K562 (cell line): Measurements from ENCODE around the gene TMEM114. TPM values are rescaled to one million over a fixed set of nuclear protein-coding genes. Genes with fewer than 3 reads are reported as not detected.

Source experiments
- ATAC-seq: fragments of 200-7000 bp; cut with Tn5 transposase; 3 replicates; pipeline ENCODE4 v1.9.1; 2020; ENCODE audit warnings: moderate library complexity
- BruUV-seq: library from RNA; stranded (reverse); fragments of 400-500 nt; replicated peaks from 2 replicates; lab custom pipeline; 2021; lab: Mats Ljungman, UMichigan
- CTCF ChIA-PET: fragments of 300-600 bp; formaldehyde crosslinking; extraction: SDS; loops from one replicate; lab custom pipeline; 2021; ENCODE audit warnings: low intra/inter-chr PET ratio; lab: Yijun Ruan, JAX
- POLR2A ChIA-PET: fragments of 300-600, 350-650 bp; sonication (Branson Sonifier 250); formaldehyde crosslinking; extraction: SDS; loops from one replicate; lab custom pipeline; 2021; ENCODE audit warnings: antibody characterized with exemption, inconsistent platforms; lab: Yijun Ruan, JAX
- DNase-seq, 4 experiments: peaks; one replicate each; pipeline versions ENCODE4 v3.0.0 to v3.0.0-alpha.2; 2011 to 2018; ENCODE audit warnings: low spot score in 3 of 4, mixed read lengths in 3 of 4; ENCODE audit errors: extremely low read depth in 1 of 4
- FAIRE-seq: peaks from 2 replicates; lab custom pipeline; 2011; peaks lifted over from hg19 to GRCh38; lab: Jason Lieb, UNC
- H2AFZ ChIP-seq: 2 replicates; pipeline ENCODE4 v1.6.0; 2011; ENCODE audit warnings: low read depth, low read length, control low read depth, inconsistent platforms
- H3K27ac ChIP-seq: fragments of 200-600 bp; 3 replicates; pipeline ENCODE4 v1.8.0; 2011; ENCODE audit warnings: low read depth, mild to moderate bottlenecking, control low read depth, inconsistent platforms, low read length, moderate library complexity, mixed read lengths; ENCODE audit errors: extremely low read depth
- H3K27me3 ChIP-seq, 2 experiments: fragments of 300-600 bp in 1 of 2; 2 replicates in 1 of 2; 3 replicates in 1 of 2; pipeline versions ENCODE4 v1.6.0 to v1.8.0; 2011; ENCODE audit warnings: inconsistent platforms in 2 of 2, low read length in 2 of 2, mild to moderate bottlenecking in 1 of 2, mixed read lengths in 1 of 2, moderate library complexity in 1 of 2; ENCODE audit not compliant: control insufficient read depth in 2 of 2, insufficient read depth in 2 of 2
- H3K36me3 ChIP-seq: fragments of 300-600 bp; 3 replicates; pipeline ENCODE4 v1.8.0; 2011; ENCODE audit warnings: mild to moderate bottlenecking, low read length, inconsistent platforms; ENCODE audit not compliant: control insufficient read depth, insufficient read depth
- H3K4me1 ChIP-seq, 2 experiments: fragments of 200-600 bp in 1 of 2; replicated peaks in 1 of 2; 2 replicates in 1 of 2; 3 replicates in 1 of 2; pipeline versions ENCODE4 v1.5.1 to v1.8.0; 2011; ENCODE audit warnings: inconsistent platforms in 2 of 2, low read length in 2 of 2, mild to moderate bottlenecking in 1 of 2, mixed read lengths in 1 of 2, moderate library complexity in 1 of 2; ENCODE audit not compliant: control insufficient read depth in 2 of 2, insufficient read depth in 2 of 2
- H3K4me2 ChIP-seq: 2 replicates; pipeline ENCODE4 v1.6.1; 2011; ENCODE audit warnings: low read length, control low read depth, inconsistent platforms, mixed read lengths; ENCODE audit not compliant: insufficient read depth
- H3K4me3 ChIP-seq: fragments of 200-600 bp; sonication (generic), shearing (Covaris generic); 2 replicates; pipeline ENCODE4 v1.5.1; 2016; ENCODE audit warnings: control low read depth, inconsistent platforms
- H3K79me2 ChIP-seq: fragments of 200-600 bp; 3 replicates; pipeline ENCODE4 v1.8.0; 2011; ENCODE audit warnings: low read length, inconsistent platforms; ENCODE audit not compliant: control insufficient read depth, insufficient read depth
- H3K9ac ChIP-seq, 2 experiments: 2 replicates each; pipeline versions ENCODE4 v1.6.0 to v1.6.1; 2011; ENCODE audit warnings: low read depth in 2 of 2, low read length in 2 of 2, control low read depth in 1 of 2, inconsistent platforms in 1 of 2, mild to moderate bottlenecking in 1 of 2, mixed read lengths in 1 of 2; ENCODE audit not compliant: insufficient read depth in 1 of 2
- H3K9me1 ChIP-seq: one replicate; pipeline ENCODE4 v1.6.0; 2011; ENCODE audit warnings: inconsistent platforms, mild to moderate bottlenecking, low read length, moderate library complexity; ENCODE audit not compliant: control insufficient read depth, insufficient read depth
- H3K9me3 ChIP-seq: replicated peaks from 2 replicates; pipeline ENCODE4 v1.5.1; 2011; ENCODE audit warnings: low read depth, low read length, inconsistent platforms; ENCODE audit not compliant: control insufficient read depth, insufficient read depth
- H4K20me1 ChIP-seq: replicated peaks from 2 replicates; pipeline ENCODE4 v1.6.1; 2011; ENCODE audit warnings: low read length, inconsistent platforms, mixed read lengths; ENCODE audit not compliant: control insufficient read depth, insufficient read depth
- CBX1 ChIP-seq: sonication (generic); IDR thresholded peaks from 2 replicates; pipeline ENCODE4 v1.6.1; 2016; ENCODE audit warnings: antibody characterized with exemption, low read depth, mild to moderate bottlenecking
- ESRRB ChIP-seq: fragments of 250-450 bp; sonication (Bioruptor Pico); IDR thresholded peaks from 2 replicates; pipeline ENCODE4 v1.5.0; 2020; ENCODE audit warnings: mild to moderate bottlenecking, moderate library complexity, borderline replicate concordance
- FOXK1 ChIP-seq: sonication (generic); formaldehyde crosslinking; IDR thresholded peaks from 2 replicates; pipeline ENCODE4 v1.8.0; 2022; ENCODE audit warnings: missing genetic modification reagents, mild to moderate bottlenecking, borderline replicate concordance
- HSF4 ChIP-seq: fragments of 250-450 bp; sonication (Bioruptor Pico); IDR thresholded peaks from 2 replicates; pipeline ENCODE4 v2.1.2; 2022; ENCODE audit warnings: mild to moderate bottlenecking, moderate library complexity, borderline replicate concordance
- RBM22 ChIP-seq: fragments of 200-400 bp; formaldehyde crosslinking; IDR thresholded peaks from 2 replicates; pipeline ENCODE4 v1.6.1; 2018; ENCODE audit warnings: low read length, low read depth; ENCODE audit not compliant: poor library complexity, severe bottlenecking
- SUPT5H ChIP-seq: fragments of 450-650 bp; IDR thresholded peaks from 2 replicates; pipeline ENCODE4 v1.6.1; 2016
- TCF7L2 ChIP-seq: fragments of 150-350 bp; IDR thresholded peaks from 2 replicates; pipeline ENCODE4 v1.6.1; 2016; ENCODE audit warnings: low read depth, mild to moderate bottlenecking, low read length, moderate library complexity
- TGIF2 ChIP-seq: sonication (generic); formaldehyde crosslinking; IDR thresholded peaks from 2 replicates; pipeline ENCODE4 v1.8.1; 2022; ENCODE audit warnings: mild to moderate bottlenecking, missing genetic modification reagents, moderate library complexity
- ZBTB7A ChIP-seq: IDR thresholded peaks from 2 replicates; pipeline ENCODE4 v1.6.1; 2011; ENCODE audit warnings: low read depth, mild to moderate bottlenecking, low read length, moderate library complexity, borderline replicate concordance; ENCODE audit not compliant: control insufficient read depth
- ZNF121 ChIP-seq: sonication (generic); formaldehyde crosslinking; conservative IDR thresholded peaks from 2 replicates; pipeline ENCODE4 v1.8.0; 2022; ENCODE audit warnings: missing genetic modification reagents
- ZNF668 ChIP-seq: fragments of 250-450 bp; sonication (Bioruptor Pico); IDR thresholded peaks from 2 replicates; pipeline ENCODE4 v1.8.0; 2022; ENCODE audit warnings: mild to moderate bottlenecking, inconsistent platforms
- WGBS: fragments of 100-300 bp; shearing (Covaris generic); methylation state at CpG from one replicate; pipeline ENCODE4 v1.1.6; 2016; ENCODE audit warnings: low coverage, mixed read lengths; ENCODE audit not compliant: insufficient coverage; ENCODE audit errors: missing lambda C conversion rate; 5-methylcytosine and 5-hydroxymethylcytosine counted together
- in situ Hi-C: fragments of 300-500 bp; cut with MboI; formaldehyde crosslinking; loops from 4 replicates; pipeline ENCODE4 v1.15.0; 2018; ENCODE audit warnings: inconsistent platforms, mixed read lengths
- intact Hi-C: fragments of 100-400 bp; cut with micrococcal nuclease; formaldehyde crosslinking; loops from 2 replicates; pipeline ENCODE4 v1.14.2; 2022
- polyA plus RNA-seq, 8 experiments: library from polyadenylated mRNA; depleted of rRNA in 4 of 8; stranded (reverse) in 5 of 8; unstranded in 3 of 8; fragments of >200 nt; fragmentation: Nextera tagmentation in 2 of 8; fragmentation: Illumina TruSeq in 1 of 8; extraction: Ambion mirVana in 2 of 8; extraction: Trizol in 1 of 8; gene quantifications; 2 replicates each; pipeline versions ENCODE4 v1.2.1 to v1.2.3, GENCODE V29; 2011 to 2014; ENCODE audit warnings: inconsistent platforms in 1 of 8, missing spikeins in 1 of 8
- total RNA-seq, 7 experiments: library from RNA; depleted of rRNA in 6 of 7; stranded (reverse); fragments of >200 nt in 6 of 7; fragmentation: Illumina TruSeq in 2 of 7; extraction: Trizol in 2 of 7; gene quantifications; 2 replicates each; pipeline versions ENCODE4 v1.2.1 to v1.2.3, GENCODE V29; 2011 to 2021; ENCODE audit warnings: low replicate concordance in 1 of 7
- TF ChIP-seq, protein P1 (sequence below): sonication (generic); formaldehyde crosslinking; IDR thresholded peaks from 2 replicates; pipeline ENCODE4 v1.8.1; 2023; ENCODE audit warnings: mild to moderate bottlenecking, missing genetic modification reagents
- TF ChIP-seq, protein P2 (sequence below): sonication (generic); formaldehyde crosslinking; IDR thresholded peaks from 2 replicates; pipeline ENCODE4 v1.8.1; 2023; ENCODE audit warnings: mild to moderate bottlenecking, missing genetic modification reagents
- TF ChIP-seq, protein P3 (sequence below): fragments of 250-450 bp; sonication (Bioruptor Pico); IDR thresholded peaks from 2 replicates; pipeline ENCODE4 v1.4.0; 2020; ENCODE audit warnings: mild to moderate bottlenecking, moderate library complexity, borderline replicate concordance
- TF ChIP-seq, protein P4 (sequence below): IDR thresholded peaks from 3 replicates; pipeline ENCODE4 v1.6.1; 2011; ENCODE audit warnings: borderline replicate concordance, mild to moderate bottlenecking; ENCODE audit not compliant: insufficient read length, insufficient read depth

Gene TMEM114
- total and polyA plus RNA-seq, 9 of the 15 experiments (the other 6 are each of a cell fraction or from before 2014, with no cell fraction given): not detected

DNA sequence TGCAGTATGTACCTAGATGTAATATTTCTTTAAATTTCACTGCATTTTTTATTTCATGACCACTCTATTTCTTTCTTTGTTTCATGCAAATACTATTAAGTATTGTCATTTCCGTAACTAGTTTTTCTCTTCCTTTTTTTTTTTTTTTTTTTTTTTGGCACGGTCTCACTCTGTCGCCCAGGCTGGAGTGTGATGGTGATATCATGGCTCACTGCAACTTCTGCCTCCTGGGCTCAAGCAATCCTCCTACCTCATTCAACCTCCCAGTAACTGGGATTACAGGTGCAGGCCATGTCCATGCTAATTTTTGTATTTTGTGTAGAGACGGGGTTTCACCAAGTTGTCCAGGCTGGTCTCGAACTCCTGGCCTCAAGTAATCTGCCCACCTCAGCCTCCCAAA lies 70.7 kb downstream of the TMEM114 start:
- no peaks in the 10 kb centered on the region for H4K20me1 ChIP-seq
- no peak for DNase-seq
- H2AFZ ChIP-seq: no peak overlapping the region
- POLR2A ChIA-PET: no interaction called here
- no peaks in the 10 kb centered on the region for H3K9me1 ChIP-seq
- H3K27ac ChIP-seq: no peak overlapping the region
- intact Hi-C loops (no loop called here), in situ Hi-C loops (no loop called here)
- no peak for FAIRE-seq
- H3K27me3 ChIP-seq: peaks cover 18 to 23% of the 10 kb centered on the region in 2 experiments; a peak in 3 of 5 replicates
- BruUV-seq: no TSS peak
- no peak overlapping the region for H3K4me3 ChIP-seq
- no peak overlapping the region for H3K9ac ChIP-seq
- WGBS: 0% methylated on average over 3 of the region's 5 CpGs
- no peaks in the 10 kb centered on the region for H3K9me3 ChIP-seq
- H3K4me1 ChIP-seq: no peaks in the 10 kb centered on the region
- no peak for ATAC-seq
- no peaks in the 10 kb centered on the region for H3K36me3 ChIP-seq
- no peak overlapping the region for H3K4me2 ChIP-seq
- TF ChIP-seq HSF4 (CRISPR knock-in tag) (no peak), CBX1 (no peak), FOXK1 (CRISPR knock-in tag) (no peak), RBM22 (no peak), ZBTB7A (no peak), ZNF668 (CRISPR knock-in tag) (no peak), TCF7L2 (no peak), TGIF2 (CRISPR knock-in tag) (no peak), ZNF121 (CRISPR knock-in tag) (no peak), SUPT5H (no peak), ESRRB (CRISPR knock-in tag) (no peak)
- TF ChIP-seq, protein P1, sequence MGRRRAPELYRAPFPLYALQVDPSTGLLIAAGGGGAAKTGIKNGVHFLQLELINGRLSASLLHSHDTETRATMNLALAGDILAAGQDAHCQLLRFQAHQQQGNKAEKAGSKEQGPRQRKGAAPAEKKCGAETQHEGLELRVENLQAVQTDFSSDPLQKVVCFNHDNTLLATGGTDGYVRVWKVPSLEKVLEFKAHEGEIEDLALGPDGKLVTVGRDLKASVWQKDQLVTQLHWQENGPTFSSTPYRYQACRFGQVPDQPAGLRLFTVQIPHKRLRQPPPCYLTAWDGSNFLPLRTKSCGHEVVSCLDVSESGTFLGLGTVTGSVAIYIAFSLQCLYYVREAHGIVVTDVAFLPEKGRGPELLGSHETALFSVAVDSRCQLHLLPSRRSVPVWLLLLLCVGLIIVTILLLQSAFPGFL (CRISPR knock-in tag): no peak
- TF ChIP-seq, protein P2, sequence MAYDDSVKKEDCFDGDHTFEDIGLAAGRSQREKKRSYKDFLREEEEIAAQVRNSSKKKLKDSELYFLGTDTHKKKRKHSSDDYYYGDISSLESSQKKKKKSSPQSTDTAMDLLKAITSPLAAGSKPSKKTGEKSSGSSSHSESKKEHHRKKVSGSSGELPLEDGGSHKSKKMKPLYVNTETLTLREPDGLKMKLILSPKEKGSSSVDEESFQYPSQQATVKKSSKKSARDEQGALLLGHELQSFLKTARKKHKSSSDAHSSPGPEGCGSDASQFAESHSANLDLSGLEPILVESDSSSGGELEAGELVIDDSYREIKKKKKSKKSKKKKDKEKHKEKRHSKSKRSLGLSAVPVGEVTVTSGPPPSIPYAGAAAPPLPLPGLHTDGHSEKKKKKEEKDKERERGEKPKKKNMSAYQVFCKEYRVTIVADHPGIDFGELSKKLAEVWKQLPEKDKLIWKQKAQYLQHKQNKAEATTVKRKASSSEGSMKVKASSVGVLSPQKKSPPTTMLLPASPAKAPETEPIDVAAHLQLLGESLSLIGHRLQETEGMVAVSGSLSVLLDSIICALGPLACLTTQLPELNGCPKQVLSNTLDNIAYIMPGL (CRISPR knock-in tag): no peak
- TF ChIP-seq, protein P3, sequence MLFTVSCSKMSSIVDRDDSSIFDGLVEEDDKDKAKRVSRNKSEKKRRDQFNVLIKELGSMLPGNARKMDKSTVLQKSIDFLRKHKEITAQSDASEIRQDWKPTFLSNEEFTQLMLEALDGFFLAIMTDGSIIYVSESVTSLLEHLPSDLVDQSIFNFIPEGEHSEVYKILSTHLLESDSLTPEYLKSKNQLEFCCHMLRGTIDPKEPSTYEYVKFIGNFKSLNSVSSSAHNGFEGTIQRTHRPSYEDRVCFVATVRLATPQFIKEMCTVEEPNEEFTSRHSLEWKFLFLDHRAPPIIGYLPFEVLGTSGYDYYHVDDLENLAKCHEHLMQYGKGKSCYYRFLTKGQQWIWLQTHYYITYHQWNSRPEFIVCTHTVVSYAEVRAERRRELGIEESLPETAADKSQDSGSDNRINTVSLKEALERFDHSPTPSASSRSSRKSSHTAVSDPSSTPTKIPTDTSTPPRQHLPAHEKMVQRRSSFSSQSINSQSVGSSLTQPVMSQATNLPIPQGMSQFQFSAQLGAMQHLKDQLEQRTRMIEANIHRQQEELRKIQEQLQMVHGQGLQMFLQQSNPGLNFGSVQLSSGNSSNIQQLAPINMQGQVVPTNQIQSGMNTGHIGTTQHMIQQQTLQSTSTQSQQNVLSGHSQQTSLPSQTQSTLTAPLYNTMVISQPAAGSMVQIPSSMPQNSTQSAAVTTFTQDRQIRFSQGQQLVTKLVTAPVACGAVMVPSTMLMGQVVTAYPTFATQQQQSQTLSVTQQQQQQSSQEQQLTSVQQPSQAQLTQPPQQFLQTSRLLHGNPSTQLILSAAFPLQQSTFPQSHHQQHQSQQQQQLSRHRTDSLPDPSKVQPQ (CRISPR knock-in tag): no peak
- TF ChIP-seq, protein P4, sequence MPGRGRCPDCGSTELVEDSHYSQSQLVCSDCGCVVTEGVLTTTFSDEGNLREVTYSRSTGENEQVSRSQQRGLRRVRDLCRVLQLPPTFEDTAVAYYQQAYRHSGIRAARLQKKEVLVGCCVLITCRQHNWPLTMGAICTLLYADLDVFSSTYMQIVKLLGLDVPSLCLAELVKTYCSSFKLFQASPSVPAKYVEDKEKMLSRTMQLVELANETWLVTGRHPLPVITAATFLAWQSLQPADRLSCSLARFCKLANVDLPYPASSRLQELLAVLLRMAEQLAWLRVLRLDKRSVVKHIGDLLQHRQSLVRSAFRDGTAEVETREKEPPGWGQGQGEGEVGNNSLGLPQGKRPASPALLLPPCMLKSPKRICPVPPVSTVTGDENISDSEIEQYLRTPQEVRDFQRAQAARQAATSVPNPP: no peak
- H3K79me2 ChIP-seq: no peaks in the 10 kb centered on the region
- CTCF ChIA-PET: no interaction called here
